ENCODE measurements around the gene SCN1B.

GRCh38 chr19:35000338-35000646 is 30.0 kb upstream of the SCN1B start:
- TF ChIP-seq CHD2 (IDR thresholded peaks at IDR 0.05; ENCODE audit: borderline replicate concordance, low read depth, low read length) (no peak), CTCF (IDR thresholded peaks at IDR 0.05 in 2 of 3, conservative IDR thresholded peaks at IDR 0.05 in 1 of 3; ENCODE audit: control insufficient read depth in 2 of 3, extremely low read depth in 1 of 3, insufficient read depth in 1 of 3, low read depth in 3 of 3, low read length in 3 of 3) (no peak), TCF7 (IDR thresholded peaks at IDR 0.05; ENCODE audit: borderline replicate concordance) (no peak), RFX5 (IDR thresholded peaks at IDR 0.05; ENCODE audit: low read depth, low read length) (no peak), GABPA (IDR thresholded peaks at IDR 0.05; ENCODE audit: low read depth) (no peak)
